Right hindlimb (tissue), 1 donor: ENCODE data around the gene TAF11L2.
"Not testable (repeated sequence)": the region's sequence is repeated elsewhere in the genome, so short reads cannot be mapped to it uniquely, and the experiment has no call there.

Experiments used
- DNase-seq: peaks from one replicate; pipeline ENCODE4 v3.0.0-alpha.2; 2018

The TAF11L2 gene

GRCh38 chr5:17528369-17528768 lies 30.3 kb downstream of the TAF11L2 start, which contains the start of gene TAF11L6:
TSS of gene TAF11L6 (plus strand) at chr5:17528669.
- not testable (repeated sequence) for DNase-seq
